ENCODE results near the gene PTPRN.
A peak's percentile ranks its signal among the peaks of the same experiment; 100 is the strongest.
"Not testable (repeated sequence)": the region's sequence is repeated elsewhere in the genome, so short reads cannot be mapped to it uniquely, and the experiment has no call there.

Gene PTPRN

DNA sequence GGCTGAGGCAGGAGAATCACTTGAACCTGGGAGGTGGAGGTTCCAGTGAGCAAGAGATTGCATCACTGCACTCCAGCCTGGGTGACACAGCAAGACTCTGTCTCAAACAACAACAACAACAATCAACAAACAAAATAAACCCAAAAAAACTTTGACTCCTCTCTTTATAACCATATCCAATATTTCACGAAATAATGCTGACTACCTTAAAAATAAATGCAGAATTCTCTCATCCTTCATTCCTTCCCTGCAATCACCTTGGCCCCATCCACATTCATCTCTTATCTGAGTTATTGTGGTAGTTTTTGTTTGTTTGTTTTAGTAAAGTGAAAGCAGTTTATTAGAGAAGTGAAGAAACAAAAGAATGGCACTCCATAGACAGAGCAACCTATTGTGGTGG, 3.2 kb downstream of the PTPRN start:
- no peak for DNase-seq

DNA sequence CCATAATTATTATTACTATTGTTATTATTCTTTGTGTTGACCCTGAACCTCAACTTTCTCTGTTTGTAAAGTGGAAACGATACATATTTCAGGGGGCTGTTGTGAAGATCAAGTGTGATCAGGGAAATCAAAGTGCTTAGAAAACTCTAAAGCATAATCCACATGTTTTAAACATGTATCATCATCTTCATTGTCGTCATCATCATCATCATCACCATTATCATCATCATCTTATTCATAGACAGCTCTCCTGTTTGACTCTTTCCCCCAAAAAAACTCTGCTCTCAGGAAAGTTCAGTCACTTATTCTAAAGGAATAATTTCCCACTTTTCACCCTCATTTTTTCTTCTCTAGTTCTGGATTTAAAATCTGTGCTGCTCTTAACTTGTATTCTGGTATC, 5.0 kb downstream of the PTPRN start:
- no peak for DNase-seq

DNA sequence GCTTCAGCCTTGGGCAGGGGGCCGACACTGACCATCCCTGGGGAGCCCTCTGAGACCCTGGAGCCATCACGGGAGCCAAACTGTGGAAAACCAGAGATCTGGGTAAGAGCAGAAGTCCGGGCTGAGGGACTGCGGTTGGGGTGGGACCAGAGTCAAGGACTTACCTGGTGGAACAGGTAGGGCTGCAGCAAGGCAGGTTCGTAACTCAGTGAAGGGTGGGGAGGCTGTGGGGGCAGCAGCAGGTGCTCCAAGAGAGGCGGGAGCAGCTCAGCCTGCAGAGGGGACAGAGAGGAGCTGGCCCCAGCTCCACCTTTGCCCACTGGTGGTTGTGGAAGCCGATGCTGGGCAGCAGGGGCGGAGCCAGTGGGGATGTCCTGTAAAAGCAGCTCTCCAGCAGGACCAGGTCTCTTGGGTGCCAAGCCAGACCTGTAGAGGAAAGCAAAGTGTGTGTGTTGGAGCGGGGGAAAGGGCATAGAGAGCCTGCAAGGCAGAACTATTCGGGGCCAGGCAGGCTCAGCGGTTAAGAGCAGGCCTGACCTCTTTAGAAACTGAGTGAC, 6.7 kb downstream of the PTPRN start:
- DNase-seq: no peak

DNA sequence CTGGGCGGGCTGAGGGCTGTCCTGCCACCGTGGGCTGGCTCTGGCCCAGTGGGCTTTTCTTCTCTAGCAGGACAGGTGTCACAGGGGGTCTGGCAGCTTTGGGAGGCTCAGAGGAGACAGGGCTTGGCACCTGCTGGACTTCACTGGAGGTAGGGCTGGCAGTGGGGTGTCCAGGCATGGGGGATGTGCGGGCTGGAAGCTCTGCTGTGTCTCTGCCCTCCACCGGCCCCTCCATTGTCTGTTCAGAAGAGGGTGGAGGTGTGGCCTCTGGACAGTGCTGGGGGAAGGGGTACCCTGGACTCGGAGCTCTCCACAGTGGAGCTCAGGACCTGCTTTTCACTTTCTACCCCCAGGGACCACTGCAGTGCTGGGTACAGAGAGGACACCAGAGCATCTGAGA, 9.2 kb downstream of the PTPRN start:
- no peak for DNase-seq

DNA sequence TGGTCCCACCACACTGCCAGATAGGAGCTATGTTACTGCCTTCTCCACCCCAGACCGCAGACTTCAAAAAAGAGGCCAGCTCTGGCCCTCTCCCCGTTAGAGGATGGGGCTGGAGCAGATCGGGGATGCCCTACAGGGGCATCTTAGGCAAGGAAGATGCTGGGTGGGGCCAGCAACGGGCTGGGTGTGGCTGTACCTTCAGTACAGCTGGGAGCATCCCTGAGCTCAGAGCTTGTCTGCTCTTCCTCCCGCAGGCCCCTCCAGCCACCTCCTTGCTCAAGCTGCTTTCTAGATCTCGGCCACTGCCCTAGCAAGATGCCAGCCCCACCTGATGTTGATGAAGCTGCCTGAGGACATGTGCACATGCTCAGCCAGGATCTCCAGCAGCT, 9.8 kb downstream of the PTPRN start:
- DNase-seq: no peak

DNA sequence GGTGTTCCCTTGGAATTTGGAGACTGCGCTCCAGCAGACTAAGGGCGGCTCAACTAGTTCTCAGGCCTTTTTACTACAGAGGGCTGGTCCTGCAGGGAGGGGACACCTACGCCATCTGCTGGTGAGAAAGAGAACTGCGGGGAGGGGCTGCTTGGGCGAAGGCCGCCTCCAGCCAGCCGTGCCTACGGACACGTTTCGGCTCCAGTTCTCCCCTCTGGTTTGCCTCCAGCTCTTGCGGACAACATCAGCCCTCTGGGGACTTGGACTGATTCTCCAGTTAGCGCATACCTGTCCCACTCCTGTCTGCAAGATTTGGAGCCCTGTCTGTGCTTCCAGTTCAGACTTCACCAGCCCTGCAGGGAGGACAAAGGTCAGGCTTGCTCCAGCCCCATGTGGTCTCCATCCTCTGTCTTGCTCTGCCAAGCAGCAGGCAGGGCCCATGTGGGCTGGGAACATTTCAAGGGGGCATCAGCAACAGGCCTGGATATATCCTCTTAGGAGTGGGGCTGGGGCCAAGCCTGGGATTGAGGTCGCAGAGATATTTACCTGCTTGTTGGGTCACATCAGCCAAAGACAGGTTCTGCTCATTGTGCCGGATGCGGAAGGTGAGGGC, 10.3 kb downstream of the PTPRN start:
- peak; percentile 84 for DNase-seq

DNA sequence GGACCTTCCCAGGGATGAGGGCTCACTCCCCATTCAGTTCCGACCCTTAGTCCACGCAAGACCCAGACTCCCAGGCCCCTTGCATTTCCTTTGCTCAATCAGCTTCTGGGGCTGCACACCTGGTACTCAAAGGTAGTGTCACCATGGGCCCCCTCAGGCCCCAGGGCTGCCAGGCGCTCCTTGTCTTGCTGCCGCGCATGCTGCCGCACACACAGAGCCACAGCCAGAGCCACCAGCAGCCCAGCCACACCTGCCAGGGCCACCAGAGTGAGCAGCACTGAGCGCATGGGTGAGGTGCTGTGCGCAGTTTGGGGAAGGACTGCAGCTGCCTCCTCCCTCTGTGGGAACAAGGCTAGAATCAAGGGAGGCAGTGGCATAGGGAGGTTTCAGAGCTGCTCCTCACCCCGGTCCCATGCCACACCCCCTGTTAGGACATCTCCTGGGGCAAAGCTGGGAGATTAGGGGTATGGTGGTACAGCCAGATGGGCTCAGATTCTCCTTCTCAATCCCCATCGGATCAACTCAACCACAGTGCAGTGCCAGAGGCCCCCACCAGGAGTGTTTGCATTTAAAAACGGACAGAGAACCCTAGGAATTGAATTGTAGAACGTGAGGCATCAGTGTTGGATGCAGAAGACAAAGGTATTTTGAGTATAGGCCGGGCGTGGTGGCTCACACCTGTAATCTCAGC, 11.3 kb downstream of the PTPRN start:
- DNase-seq: peak; percentile 51

DNA sequence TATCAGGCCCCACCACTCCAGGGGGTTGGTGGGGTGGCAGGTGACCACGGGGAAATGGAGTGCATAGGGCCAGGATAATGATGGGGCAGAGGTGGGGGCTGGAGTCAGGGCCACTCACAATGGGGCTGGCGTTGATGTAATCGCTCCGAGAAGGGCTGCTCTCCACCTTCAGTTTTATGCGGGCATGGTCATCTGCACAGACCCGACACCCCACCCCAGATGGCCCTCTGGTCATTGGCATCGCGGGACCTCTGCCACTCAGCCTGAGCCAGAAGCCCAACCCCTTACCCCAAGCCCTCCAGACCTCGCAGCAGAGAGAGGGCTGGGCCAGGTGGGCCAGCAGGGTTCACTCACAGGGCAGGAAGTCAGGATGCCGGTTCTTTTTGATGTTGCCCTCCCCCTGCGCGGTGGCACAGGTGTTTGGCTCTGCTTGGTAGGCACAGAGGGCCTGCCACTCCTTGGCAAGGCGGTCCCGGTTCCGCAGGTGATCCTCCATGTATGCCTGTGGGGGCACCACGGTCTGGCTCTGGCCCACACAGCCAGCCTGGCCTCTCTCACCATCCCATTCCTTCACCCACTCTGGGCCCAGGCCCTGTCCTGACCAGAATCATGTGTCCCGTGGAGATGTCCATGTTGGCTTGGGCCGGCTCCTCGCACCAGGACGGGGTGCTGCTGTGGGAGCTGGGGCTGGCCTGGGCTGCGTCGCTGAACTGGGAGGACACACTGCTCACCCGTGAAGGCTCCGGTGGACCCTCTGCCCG, 12.4 kb downstream of the PTPRN start:
- no peak for DNase-seq

DNA sequence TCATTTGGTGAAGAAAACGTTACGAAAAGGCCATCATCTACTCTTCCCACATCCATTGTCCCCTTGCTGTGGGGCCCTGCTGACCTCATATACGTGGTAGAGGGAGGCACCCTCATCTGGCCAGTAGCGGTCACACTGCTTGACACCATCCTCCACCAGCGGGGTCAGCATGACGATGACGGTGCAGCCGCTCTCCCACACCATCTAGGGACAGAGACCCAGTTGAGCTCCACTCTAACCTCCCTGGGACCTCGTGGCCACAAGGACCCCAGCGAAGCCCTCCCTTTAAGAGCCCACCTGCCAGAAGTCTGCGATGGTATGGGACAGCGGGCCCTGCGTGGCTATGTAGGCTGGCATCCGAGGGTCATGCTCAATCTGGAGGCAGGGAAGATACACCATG, 13.1 kb downstream of the PTPRN start:
- no peak for DNase-seq

DNA sequence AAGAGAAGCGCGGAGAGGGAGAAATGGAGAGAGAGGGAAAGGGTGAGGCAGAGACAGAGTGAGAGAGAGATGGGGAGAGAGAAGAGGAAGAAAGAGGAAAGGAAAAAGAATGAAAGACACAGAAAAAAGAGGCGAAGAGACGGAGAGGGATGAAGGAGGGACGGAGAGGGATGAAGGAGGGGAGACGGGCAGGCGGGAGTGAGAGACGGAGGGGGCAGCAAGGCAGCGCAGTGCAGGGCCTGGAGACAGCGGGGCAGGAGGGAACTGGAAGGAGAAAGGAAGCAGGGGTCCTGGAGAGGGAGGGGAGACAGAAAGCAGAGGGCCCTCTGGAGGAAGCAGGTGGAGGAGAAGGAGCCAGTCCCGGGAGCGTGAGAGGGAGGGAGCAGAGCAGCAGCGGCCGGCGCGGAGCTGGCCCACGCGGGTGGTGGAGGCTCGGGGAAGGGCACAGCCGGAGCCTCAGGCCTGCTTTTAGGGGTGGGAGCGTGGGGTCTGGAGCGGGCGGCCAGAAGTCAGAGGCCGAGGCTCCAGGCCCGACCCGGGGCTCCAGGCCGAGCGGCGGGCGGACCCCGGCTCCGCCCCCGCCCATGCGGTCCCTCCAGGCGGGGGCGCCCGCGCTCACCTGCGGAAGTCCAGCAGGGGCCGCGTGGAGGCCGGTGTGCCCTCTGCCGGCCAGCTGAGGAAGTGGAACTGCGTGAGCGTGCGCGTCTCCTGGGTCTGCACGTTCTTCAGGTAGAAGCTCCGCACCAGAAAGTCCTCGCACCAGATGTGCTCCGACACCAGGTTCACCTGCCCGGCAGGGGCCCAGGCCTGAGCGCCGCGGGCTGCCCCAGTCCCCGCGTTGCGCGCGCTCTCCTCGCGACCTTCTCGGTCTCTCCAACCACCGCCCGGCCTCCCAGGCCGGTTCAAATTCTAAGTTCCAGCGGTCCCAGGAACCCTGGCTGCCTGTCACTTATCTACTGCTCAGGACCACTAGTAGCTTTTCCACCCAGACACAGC, 14.5 kb downstream of the PTPRN start:
- DNase-seq: peak; percentile 88

DNA sequence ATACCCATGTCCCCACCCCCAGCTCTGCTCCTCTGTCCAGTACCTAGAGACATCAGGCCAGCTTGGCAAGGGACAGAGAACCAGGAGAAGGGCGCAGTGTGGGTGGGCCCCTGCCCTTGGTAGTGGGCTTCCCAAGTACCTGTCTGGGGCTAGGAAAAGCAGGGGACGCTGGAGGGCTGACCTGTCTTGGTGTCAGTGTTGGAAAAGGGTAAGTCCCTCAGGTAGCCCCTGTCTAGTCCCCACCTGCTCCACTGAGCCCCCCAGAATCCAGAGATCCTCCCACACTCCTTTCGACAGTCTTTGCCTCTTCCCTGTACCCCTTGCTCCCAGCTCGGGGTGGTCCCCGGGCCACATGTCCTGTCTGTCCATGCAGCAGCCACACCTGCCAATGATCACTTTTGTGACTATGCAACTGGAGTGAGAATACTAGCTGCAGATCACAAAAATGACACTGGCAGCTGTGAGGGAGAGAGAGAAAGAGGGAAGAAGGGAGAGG, 15.4 kb downstream of the PTPRN start:
- no peak for DNase-seq

DNA sequence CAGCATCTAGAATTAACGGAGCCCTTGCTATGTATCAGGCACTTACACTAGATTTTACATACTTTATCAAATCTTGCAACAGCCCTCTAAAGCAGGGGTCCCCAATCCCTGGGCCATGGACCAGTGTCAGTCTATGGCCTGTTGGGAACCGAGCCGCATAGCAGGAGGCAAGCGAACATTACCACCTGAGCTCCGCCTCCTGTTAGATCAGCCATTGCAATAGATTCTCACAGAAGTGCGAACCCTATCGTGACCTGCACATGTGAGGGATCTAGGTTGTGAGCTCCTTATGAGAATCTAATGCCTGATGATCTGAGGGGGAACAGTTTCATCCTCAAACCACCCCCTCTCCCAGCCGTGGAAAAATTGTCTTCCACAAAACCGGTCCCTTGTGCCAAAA, 16.6 kb downstream of the PTPRN start:
- no peak for DNase-seq

DNA sequence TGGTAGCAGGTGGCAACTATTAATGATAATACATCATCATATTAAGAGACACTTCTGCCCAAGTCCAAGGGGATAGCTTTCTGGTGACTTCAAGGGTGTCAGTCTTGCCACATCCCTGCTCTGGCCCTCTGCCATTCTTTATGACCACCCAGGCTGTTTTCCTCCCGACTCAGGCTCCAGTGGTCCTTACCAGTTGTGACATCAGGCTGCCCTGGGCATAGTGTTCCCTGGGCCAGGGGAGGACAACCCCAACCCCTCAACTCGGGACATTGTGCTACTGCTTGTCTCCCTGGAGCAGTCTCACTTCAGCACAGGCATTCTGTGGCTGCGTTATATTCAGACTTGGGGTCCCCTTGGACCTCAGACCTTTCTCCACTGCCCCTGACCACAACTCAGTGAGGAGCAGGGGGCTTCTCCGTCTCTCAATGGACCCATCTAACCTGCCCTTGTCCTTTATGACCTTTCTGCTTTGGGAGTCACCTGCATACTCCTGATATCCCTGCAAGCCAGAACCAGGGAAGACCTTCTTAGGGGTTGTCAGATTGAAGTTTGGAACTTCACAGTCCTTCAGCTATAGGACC, 17.2 kb downstream of the PTPRN start:
- DNase-seq: no peak

DNA sequence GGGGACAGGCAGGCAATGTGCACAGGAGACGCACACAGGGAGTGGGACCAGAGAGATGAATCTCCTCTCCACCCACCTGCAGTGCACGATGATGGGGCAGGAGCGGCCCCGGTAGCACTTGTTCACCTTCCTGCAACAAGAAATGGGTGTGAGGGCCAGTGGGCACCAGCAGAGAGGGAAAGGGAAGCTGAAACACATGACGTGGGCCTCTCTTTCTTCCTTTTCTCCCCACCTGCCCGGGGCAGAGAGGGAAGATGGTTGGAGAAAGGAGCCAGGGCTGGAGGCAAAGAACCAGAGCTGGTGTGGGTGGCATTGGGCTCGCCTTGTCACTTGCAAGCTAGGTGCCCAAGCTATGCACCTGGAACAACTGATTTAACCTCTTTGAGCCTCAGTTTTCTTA, 17.8 kb downstream of the PTPRN start:
- no peak for DNase-seq

DNA sequence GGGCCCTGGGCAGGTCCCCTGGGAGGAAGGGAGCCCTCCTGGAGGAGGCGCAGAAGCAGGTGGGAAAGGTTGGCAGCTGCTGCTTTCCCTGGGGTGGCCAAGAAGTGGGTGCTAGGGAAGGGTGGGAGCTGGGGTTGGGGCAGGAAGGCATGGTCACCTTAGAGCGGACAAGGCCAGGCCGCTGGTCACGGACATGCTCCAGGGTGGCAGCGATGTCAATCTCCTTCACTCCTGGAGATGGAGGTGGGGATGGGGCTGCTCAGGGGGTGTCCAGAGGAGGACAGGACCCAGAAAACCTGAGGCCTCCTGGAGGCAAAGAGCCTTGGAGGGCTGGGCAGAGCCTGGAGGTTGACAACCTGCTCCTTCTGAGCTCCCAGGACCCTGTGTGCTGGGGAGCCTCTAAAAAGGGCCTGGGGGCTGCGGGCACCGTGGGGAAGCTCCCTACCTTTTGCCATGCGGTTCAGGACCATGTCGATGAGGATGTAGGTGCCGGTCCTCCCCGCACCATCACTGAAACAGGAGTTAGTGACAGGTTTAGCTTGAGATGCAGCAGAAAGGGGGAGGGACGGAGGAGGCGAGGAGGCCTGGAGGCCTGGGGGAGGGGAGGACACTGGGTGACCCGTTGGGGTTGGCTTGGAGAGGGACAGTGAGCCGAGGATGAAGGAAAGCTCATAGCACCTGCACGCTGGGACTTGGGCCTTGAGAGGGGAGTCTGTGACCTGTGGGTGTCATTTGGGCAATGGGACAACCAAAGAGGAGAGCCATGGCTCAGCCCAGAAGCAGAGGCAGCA, 18.6 kb downstream of the PTPRN start:
- no peak for DNase-seq

DNA sequence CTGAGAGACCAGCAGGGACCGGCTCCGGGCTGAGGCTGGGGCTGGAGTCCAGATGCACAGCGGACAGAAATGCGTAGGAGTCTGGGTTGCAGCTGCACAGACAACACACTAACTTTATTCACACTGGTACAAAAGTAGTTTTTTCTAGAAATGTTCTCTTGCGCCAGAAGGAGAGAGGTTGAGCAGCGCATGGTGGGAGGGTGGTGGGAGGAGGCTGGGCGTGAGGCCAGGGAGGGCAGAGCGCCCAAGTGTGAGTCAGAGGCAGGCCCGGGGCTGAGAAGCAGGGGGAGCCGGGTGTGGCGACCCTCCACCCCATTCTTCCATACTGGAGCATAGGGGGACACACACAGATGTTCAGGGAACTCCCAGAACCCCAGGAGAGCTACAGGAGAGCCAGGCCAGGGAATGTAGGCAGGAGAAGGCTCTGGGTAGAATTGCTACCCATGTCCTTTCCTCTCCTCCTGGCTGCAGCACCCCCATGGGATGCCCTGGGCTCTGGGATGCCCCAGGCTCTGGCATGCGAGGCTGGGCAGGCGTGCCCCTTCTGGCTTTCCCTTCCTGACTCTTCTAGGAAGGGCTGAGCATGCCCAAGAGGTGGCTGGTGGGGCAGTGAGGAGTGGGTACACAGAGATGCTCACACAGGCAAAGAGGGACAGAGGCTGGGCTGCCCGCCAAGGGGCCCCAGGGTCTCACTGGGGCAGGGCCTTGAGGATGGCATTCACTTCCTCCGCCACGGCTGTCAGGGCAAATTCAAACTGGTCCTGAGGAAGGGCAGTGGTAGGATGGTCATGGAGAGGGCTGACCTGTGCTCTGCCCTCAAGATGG, 19.5 kb downstream of the PTPRN start:
- DNase-seq: no peak

DNA sequence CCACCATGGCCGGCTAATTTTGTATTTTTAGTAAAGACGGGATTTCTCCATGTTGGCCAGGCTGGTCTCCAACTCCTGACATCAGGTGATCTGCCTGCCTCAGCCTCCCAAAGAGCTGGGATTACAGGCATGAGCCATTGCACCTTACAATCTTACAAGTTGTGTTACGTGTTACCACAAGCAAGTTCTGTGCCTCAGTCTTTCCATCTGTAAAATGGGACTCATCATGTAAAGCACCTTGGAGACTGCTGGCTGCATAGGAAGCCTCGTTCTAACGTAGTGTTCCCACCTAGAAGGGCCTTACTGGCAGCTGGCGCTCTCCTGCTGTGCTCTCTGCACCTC, 20.0 kb downstream of the PTPRN start:
- no peak for DNase-seq

DNA sequence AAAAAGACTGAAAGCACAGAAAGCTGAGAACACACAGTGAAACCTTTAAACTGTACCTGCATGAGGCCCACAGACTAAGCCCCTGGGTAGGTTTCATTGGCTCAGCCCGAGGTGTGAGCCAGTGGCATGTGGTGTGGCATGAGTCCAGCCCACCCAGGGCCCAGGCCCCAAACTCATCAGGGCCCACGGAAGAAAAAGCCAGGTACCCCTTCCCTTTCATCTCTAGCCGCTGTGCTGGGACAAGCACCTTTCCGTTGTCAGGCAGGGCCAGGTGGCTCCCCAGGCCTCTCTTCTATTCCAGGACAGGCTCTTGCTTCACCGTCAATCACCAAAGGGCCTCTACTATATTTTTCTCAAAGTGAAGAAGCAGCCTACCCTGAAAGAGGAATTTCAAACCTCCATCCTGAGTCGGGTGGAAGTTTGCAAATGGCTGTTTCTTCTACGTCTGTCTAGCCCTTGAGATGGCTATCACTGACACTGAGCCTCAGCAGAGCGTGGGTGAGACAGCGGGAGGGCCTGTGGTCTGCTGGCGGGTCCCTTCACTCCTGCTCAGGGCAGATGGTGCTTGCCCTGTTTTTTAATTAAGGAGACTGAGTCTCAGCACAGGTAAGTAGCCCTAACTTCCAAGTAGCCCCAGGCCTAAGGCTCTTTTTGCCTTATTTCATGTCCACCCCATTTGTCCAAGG, 21.5 kb downstream of the PTPRN start:
- no peak for DNase-seq

DNA sequence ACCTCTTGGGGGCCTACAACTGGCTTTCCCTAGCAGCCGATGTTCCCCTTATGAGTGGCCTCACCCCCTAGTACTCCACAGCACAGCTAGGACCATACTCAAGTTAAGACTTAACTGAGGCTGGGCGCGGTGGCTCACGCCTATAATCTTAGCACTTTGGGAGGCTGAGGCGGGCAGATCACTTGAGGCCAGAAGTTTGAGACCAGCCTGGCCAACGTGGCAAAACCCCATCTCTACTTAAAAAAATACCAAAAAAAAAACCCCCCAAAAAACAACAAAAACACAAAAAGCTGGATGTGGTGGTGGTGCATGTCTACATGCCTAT, 22.1 kb downstream of the PTPRN start:
- DNase-seq: not testable (repeated sequence)
